HG02763 (cell line): ENCODE data around the gene TEKT2.

Source experiments
- ATAC-seq: cut with Tn5 transposase; IDR thresholded peaks from one replicate; pipeline ENCODE4 v1.9.1; 2021; ENCODE audit warnings: mild to moderate bottlenecking, moderate library complexity; ENCODE audit not compliant: unreplicated experiment

Gene TEKT2

GRCh38 chr1:36101546-36101945, 17.7 kb downstream of the TEKT2 start:
- ATAC-seq: no peak

- no peak for ATAC-seq
These were observed 22.4 kb downstream of the TEKT2 start for GRCh38 chr1:36106269-36106668.

- no peak for ATAC-seq
These were observed 23.5 kb downstream of the TEKT2 start for GRCh38 chr1:36107394-36107793.

GRCh38 chr1:36108314-36108713, 24.4 kb downstream of the TEKT2 start:
- no peak for ATAC-seq

- no peak for ATAC-seq
These were observed 25.3 kb downstream of the TEKT2 start for GRCh38 chr1:36109041-36109679.

GRCh38 chr1:36111151-36111550, 27.3 kb downstream of the TEKT2 start:
- no peak for ATAC-seq

- no peak for ATAC-seq
These were observed 28.9 kb downstream of the TEKT2 start for GRCh38 chr1:36112823-36113222.

- ATAC-seq: no peak
These were observed 30.5 kb downstream of the TEKT2 start for GRCh38 chr1:36114371-36114770.

GRCh38 chr1:36115200-36115669, 31.3 kb downstream of the TEKT2 start:
- no peak for ATAC-seq

GRCh38 chr1:36115931-36116330, 32.0 kb downstream of the TEKT2 start:
- no peak for ATAC-seq

GRCh38 chr1:36116901-36117300, 33.0 kb downstream of the TEKT2 start:
- no peak for ATAC-seq

GRCh38 chr1:36118447-36119204, 34.7 kb downstream of the TEKT2 start:
- ATAC-seq: no peak

GRCh38 chr1:36119456-36119855, 35.6 kb downstream of the TEKT2 start:
- no peak for ATAC-seq

GRCh38 chr1:36122062-36123030, 38.5 kb downstream of the TEKT2 start:
- no peak for ATAC-seq

GRCh38 chr1:36123356-36123755, 39.5 kb downstream of the TEKT2 start:
- no peak for ATAC-seq

GRCh38 chr1:36124404-36125128, 40.7 kb downstream of the TEKT2 start:
- no peak for ATAC-seq

GRCh38 chr1:36125129-36125991, 41.5 kb downstream of the TEKT2 start, which contains the start of gene COL8A2:
Gene COL8A2 (minus strand): TSS chr1:36125222. CDS start chr1:36100242, 24,980 bp downstream.
- ATAC-seq: no peak

- no peak for ATAC-seq
These were observed 42.3 kb downstream of the TEKT2 start for GRCh38 chr1:36126005-36126716.
